K562 (cell line): ENCODE measurements around the gene FAM53A. TPM values are rescaled to one million over a fixed set of nuclear protein-coding genes. Genes with fewer than 3 reads are reported as not detected.

Experiments used
- ATAC-seq: fragments of 200-7000 bp; cut with Tn5 transposase; 3 replicates; pipeline ENCODE4 v1.9.1; 2020; ENCODE audit warnings: moderate library complexity
- BruUV-seq: library from RNA; stranded (reverse); fragments of 400-500 nt; replicated peaks from 2 replicates; lab custom pipeline; 2021; lab: Mats Ljungman, UMichigan
- CTCF ChIA-PET: fragments of 300-600 bp; formaldehyde crosslinking; extraction: SDS; loops from one replicate; lab custom pipeline; 2021; ENCODE audit warnings: low intra/inter-chr PET ratio; lab: Yijun Ruan, JAX
- POLR2A ChIA-PET: fragments of 300-600, 350-650 bp; sonication (Branson Sonifier 250); formaldehyde crosslinking; extraction: SDS; loops from one replicate; lab custom pipeline; 2021; ENCODE audit warnings: antibody characterized with exemption, inconsistent platforms; lab: Yijun Ruan, JAX
- DNase-seq, 4 experiments: peaks; one replicate each; pipeline versions ENCODE4 v3.0.0 to v3.0.0-alpha.2; 2011 to 2018; ENCODE audit warnings: low spot score in 3 of 4, mixed read lengths in 3 of 4; ENCODE audit errors: extremely low read depth in 1 of 4
- FAIRE-seq: peaks from 2 replicates; lab custom pipeline; 2011; peaks lifted over from hg19 to GRCh38; lab: Jason Lieb, UNC
- H2AFZ ChIP-seq: 2 replicates; pipeline ENCODE4 v1.6.0; 2011; ENCODE audit warnings: low read depth, low read length, control low read depth, inconsistent platforms
- H3K27ac ChIP-seq: fragments of 200-600 bp; 3 replicates; pipeline ENCODE4 v1.8.0; 2011; ENCODE audit warnings: low read depth, mild to moderate bottlenecking, control low read depth, inconsistent platforms, low read length, moderate library complexity, mixed read lengths; ENCODE audit errors: extremely low read depth
- H3K27me3 ChIP-seq, 2 experiments: fragments of 300-600 bp in 1 of 2; 2 replicates in 1 of 2; 3 replicates in 1 of 2; pipeline versions ENCODE4 v1.6.0 to v1.8.0; 2011; ENCODE audit warnings: inconsistent platforms in 2 of 2, low read length in 2 of 2, mild to moderate bottlenecking in 1 of 2, mixed read lengths in 1 of 2, moderate library complexity in 1 of 2; ENCODE audit not compliant: control insufficient read depth in 2 of 2, insufficient read depth in 2 of 2
- H3K36me3 ChIP-seq: fragments of 300-600 bp; 3 replicates; pipeline ENCODE4 v1.8.0; 2011; ENCODE audit warnings: mild to moderate bottlenecking, low read length, inconsistent platforms; ENCODE audit not compliant: control insufficient read depth, insufficient read depth
- H3K4me1 ChIP-seq, 2 experiments: fragments of 200-600 bp in 1 of 2; replicated peaks in 1 of 2; 2 replicates in 1 of 2; 3 replicates in 1 of 2; pipeline versions ENCODE4 v1.5.1 to v1.8.0; 2011; ENCODE audit warnings: inconsistent platforms in 2 of 2, low read length in 2 of 2, mild to moderate bottlenecking in 1 of 2, mixed read lengths in 1 of 2, moderate library complexity in 1 of 2; ENCODE audit not compliant: control insufficient read depth in 2 of 2, insufficient read depth in 2 of 2
- H3K4me2 ChIP-seq: 2 replicates; pipeline ENCODE4 v1.6.1; 2011; ENCODE audit warnings: low read length, control low read depth, inconsistent platforms, mixed read lengths; ENCODE audit not compliant: insufficient read depth
- H3K4me3 ChIP-seq: fragments of 200-600 bp; sonication (generic), shearing (Covaris generic); 2 replicates; pipeline ENCODE4 v1.5.1; 2016; ENCODE audit warnings: control low read depth, inconsistent platforms
- H3K79me2 ChIP-seq: fragments of 200-600 bp; 3 replicates; pipeline ENCODE4 v1.8.0; 2011; ENCODE audit warnings: low read length, inconsistent platforms; ENCODE audit not compliant: control insufficient read depth, insufficient read depth
- H3K9ac ChIP-seq, 2 experiments: 2 replicates each; pipeline versions ENCODE4 v1.6.0 to v1.6.1; 2011; ENCODE audit warnings: low read depth in 2 of 2, low read length in 2 of 2, control low read depth in 1 of 2, inconsistent platforms in 1 of 2, mild to moderate bottlenecking in 1 of 2, mixed read lengths in 1 of 2; ENCODE audit not compliant: insufficient read depth in 1 of 2
- H3K9me1 ChIP-seq: one replicate; pipeline ENCODE4 v1.6.0; 2011; ENCODE audit warnings: inconsistent platforms, mild to moderate bottlenecking, low read length, moderate library complexity; ENCODE audit not compliant: control insufficient read depth, insufficient read depth
- H3K9me3 ChIP-seq: replicated peaks from 2 replicates; pipeline ENCODE4 v1.5.1; 2011; ENCODE audit warnings: low read depth, low read length, inconsistent platforms; ENCODE audit not compliant: control insufficient read depth, insufficient read depth
- H4K20me1 ChIP-seq: replicated peaks from 2 replicates; pipeline ENCODE4 v1.6.1; 2011; ENCODE audit warnings: low read length, inconsistent platforms, mixed read lengths; ENCODE audit not compliant: control insufficient read depth, insufficient read depth
- NFATC3 ChIP-seq: fragments of 450-650 bp; IDR thresholded peaks from 2 replicates; pipeline ENCODE4 v1.6.1; 2017; ENCODE audit warnings: mild to moderate bottlenecking
- SAP30 ChIP-seq: fragments of 200-600 bp; sonication (generic); IDR thresholded peaks from 2 replicates; pipeline ENCODE4 v1.6.1; 2012; ENCODE audit warnings: borderline replicate concordance, low read depth, mild to moderate bottlenecking, moderate library complexity, low read length, control low read depth, inconsistent platforms; ENCODE audit not compliant: insufficient read depth, poor library complexity, severe bottlenecking
- TAL1 ChIP-seq: fragments of 450-650 bp; IDR thresholded peaks from 2 replicates; pipeline ENCODE4 v1.6.1; 2016; ENCODE audit warnings: mild to moderate bottlenecking
- WGBS: fragments of 100-300 bp; shearing (Covaris generic); methylation state at CpG from one replicate; pipeline ENCODE4 v1.1.6; 2016; ENCODE audit warnings: low coverage, mixed read lengths; ENCODE audit not compliant: insufficient coverage; ENCODE audit errors: missing lambda C conversion rate; 5-methylcytosine and 5-hydroxymethylcytosine counted together
- in situ Hi-C: fragments of 300-500 bp; cut with MboI; formaldehyde crosslinking; loops from 4 replicates; pipeline ENCODE4 v1.15.0; 2018; ENCODE audit warnings: inconsistent platforms, mixed read lengths
- intact Hi-C: fragments of 100-400 bp; cut with micrococcal nuclease; formaldehyde crosslinking; loops from 2 replicates; pipeline ENCODE4 v1.14.2; 2022
- polyA plus RNA-seq, 8 experiments: library from polyadenylated mRNA; depleted of rRNA in 4 of 8; stranded (reverse) in 5 of 8; unstranded in 3 of 8; fragments of >200 nt; fragmentation: Nextera tagmentation in 2 of 8; fragmentation: Illumina TruSeq in 1 of 8; extraction: Ambion mirVana in 2 of 8; extraction: Trizol in 1 of 8; gene quantifications; 2 replicates each; pipeline versions ENCODE4 v1.2.1 to v1.2.3, GENCODE V29; 2011 to 2014; ENCODE audit warnings: inconsistent platforms in 1 of 8, missing spikeins in 1 of 8
- total RNA-seq, 7 experiments: library from RNA; depleted of rRNA in 6 of 7; stranded (reverse); fragments of >200 nt in 6 of 7; fragmentation: Illumina TruSeq in 2 of 7; extraction: Trizol in 2 of 7; gene quantifications; 2 replicates each; pipeline versions ENCODE4 v1.2.1 to v1.2.3, GENCODE V29; 2011 to 2021; ENCODE audit warnings: low replicate concordance in 1 of 7
- TF ChIP-seq, protein P1 (sequence below): fragments of 450-650 bp; formaldehyde crosslinking; IDR thresholded peaks from 2 replicates; pipeline ENCODE4 v1.4.0; 2020; ENCODE audit warnings: mild to moderate bottlenecking, moderate library complexity
- TF ChIP-seq, protein P2 (sequence below): fragments of 200-800 bp; sonication (Bioruptor generic); IDR thresholded peaks from 2 replicates; pipeline ENCODE4 v1.6.1; 2016; ENCODE audit warnings: missing genetic modification characterization, missing compliant biosample characterization
- TF ChIP-seq, protein P3 (sequence below): fragments of 450-650 bp; IDR thresholded peaks from 2 replicates; pipeline ENCODE4 v1.6.1; 2016; ENCODE audit warnings: low read depth

FAM53A gene
- total and polyA plus RNA-seq, 9 of the 15 experiments (the other 6 are each of a cell fraction or from before 2014, with no cell fraction given), result 0.53 to 2.7 (median 1.4) TPM; not detected in 2

DNA sequence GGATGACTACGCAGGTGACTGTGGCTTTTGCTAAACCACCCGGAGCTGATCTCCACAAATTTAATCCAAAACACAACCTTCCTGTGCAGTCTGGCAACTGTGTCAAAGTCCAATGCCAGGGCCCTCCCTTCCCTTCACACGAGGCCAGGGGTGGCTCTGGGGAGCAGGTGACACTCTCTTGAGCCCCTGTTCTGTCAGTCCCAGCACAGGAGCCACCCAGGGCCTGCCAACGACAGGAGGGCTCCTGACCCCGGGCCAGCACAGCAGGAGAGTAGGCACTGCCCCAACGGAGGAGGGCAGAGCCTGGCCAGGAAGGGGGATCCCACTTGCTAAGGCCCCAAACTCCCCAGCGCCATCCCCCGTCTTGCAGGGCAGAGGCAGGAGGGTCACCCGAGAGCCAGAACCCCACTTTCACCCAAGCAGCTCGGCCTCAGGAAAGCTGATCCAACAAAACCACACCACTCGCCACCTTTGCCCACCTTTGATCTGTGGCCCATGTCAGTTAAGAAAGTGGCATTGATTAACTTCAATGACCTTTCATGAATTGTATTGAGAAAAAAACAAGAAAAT lies 44.7 kb downstream of the FAM53A start:
- ATAC-seq (no peak), FAIRE-seq (no peak), DNase-seq (no peak)
- H3K27ac ChIP-seq, result no peak overlapping the region
- H3K9me3 ChIP-seq, result no peaks in the 10 kb centered on the region
- 0 out of 4 replicates have a peak overlapping the region, but pooled peaks of 1 of the 2 experiments have one; percentile 52 for H3K9ac ChIP-seq
- no peak overlapping the region for H3K4me3 ChIP-seq
- POLR2A ChIA-PET, result interaction anchor here (0.6 kb wide), 1 partner anchor 23 kb away, joined by 3 read pairs; no protein-coding TSS in a partner anchor
- 12% methylated on average over 11 of the region's 11 CpGs for WGBS
- H3K36me3 ChIP-seq, result no peaks in the 10 kb centered on the region
- H4K20me1 ChIP-seq, result no peaks in the 10 kb centered on the region
- peaks cover 0 to 54% of the 10 kb centered on the region in 2 experiments; a peak in 2 of 5 replicates for H3K4me1 ChIP-seq
- in situ Hi-C loops, result no loop called here
- H3K9me1 ChIP-seq, result no peaks in the 10 kb centered on the region
- H3K27me3 ChIP-seq, result peaks cover 18 to 63% of the 10 kb centered on the region in 2 experiments
- H2AFZ ChIP-seq, result no peak overlapping the region
- no peaks in the 10 kb centered on the region for H3K79me2 ChIP-seq
- BruUV-seq, result no TSS peak
- intact Hi-C loops, result no loop called here
- H3K4me2 ChIP-seq, result no peak overlapping the region
- CTCF ChIA-PET, result no interaction called here
- TF ChIP-seq, protein P1, sequence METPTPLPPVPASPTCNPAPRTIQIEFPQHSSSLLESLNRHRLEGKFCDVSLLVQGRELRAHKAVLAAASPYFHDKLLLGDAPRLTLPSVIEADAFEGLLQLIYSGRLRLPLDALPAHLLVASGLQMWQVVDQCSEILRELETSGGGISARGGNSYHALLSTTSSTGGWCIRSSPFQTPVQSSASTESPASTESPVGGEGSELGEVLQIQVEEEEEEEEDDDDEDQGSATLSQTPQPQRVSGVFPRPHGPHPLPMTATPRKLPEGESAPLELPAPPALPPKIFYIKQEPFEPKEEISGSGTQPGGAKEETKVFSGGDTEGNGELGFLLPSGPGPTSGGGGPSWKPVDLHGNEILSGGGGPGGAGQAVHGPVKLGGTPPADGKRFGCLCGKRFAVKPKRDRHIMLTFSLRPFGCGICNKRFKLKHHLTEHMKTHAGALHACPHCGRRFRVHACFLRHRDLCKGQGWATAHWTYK (CRISPR knock-in tag), result no peak
- TF ChIP-seq, protein P2, sequence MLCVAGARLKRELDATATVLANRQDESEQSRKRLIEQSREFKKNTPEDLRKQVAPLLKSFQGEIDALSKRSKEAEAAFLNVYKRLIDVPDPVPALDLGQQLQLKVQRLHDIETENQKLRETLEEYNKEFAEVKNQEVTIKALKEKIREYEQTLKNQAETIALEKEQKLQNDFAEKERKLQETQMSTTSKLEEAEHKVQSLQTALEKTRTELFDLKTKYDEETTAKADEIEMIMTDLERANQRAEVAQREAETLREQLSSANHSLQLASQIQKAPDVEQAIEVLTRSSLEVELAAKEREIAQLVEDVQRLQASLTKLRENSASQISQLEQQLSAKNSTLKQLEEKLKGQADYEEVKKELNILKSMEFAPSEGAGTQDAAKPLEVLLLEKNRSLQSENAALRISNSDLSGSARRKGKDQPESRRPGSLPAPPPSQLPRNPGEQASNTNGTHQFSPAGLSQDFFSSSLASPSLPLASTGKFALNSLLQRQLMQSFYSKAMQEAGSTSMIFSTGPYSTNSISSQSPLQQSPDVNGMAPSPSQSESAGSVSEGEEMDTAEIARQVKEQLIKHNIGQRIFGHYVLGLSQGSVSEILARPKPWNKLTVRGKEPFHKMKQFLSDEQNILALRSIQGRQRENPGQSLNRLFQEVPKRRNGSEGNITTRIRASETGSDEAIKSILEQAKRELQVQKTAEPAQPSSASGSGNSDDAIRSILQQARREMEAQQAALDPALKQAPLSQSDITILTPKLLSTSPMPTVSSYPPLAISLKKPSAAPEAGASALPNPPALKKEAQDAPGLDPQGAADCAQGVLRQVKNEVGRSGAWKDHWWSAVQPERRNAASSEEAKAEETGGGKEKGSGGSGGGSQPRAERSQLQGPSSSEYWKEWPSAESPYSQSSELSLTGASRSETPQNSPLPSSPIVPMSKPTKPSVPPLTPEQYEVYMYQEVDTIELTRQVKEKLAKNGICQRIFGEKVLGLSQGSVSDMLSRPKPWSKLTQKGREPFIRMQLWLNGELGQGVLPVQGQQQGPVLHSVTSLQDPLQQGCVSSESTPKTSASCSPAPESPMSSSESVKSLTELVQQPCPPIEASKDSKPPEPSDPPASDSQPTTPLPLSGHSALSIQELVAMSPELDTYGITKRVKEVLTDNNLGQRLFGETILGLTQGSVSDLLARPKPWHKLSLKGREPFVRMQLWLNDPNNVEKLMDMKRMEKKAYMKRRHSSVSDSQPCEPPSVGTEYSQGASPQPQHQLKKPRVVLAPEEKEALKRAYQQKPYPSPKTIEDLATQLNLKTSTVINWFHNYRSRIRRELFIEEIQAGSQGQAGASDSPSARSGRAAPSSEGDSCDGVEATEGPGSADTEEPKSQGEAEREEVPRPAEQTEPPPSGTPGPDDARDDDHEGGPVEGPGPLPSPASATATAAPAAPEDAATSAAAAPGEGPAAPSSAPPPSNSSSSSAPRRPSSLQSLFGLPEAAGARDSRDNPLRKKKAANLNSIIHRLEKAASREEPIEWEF (CRISPR knock-in tag), result no peak
- TF ChIP-seq SAP30 (no peak), NFATC3 (no peak), TAL1 (no peak)
- TF ChIP-seq, protein P3, sequence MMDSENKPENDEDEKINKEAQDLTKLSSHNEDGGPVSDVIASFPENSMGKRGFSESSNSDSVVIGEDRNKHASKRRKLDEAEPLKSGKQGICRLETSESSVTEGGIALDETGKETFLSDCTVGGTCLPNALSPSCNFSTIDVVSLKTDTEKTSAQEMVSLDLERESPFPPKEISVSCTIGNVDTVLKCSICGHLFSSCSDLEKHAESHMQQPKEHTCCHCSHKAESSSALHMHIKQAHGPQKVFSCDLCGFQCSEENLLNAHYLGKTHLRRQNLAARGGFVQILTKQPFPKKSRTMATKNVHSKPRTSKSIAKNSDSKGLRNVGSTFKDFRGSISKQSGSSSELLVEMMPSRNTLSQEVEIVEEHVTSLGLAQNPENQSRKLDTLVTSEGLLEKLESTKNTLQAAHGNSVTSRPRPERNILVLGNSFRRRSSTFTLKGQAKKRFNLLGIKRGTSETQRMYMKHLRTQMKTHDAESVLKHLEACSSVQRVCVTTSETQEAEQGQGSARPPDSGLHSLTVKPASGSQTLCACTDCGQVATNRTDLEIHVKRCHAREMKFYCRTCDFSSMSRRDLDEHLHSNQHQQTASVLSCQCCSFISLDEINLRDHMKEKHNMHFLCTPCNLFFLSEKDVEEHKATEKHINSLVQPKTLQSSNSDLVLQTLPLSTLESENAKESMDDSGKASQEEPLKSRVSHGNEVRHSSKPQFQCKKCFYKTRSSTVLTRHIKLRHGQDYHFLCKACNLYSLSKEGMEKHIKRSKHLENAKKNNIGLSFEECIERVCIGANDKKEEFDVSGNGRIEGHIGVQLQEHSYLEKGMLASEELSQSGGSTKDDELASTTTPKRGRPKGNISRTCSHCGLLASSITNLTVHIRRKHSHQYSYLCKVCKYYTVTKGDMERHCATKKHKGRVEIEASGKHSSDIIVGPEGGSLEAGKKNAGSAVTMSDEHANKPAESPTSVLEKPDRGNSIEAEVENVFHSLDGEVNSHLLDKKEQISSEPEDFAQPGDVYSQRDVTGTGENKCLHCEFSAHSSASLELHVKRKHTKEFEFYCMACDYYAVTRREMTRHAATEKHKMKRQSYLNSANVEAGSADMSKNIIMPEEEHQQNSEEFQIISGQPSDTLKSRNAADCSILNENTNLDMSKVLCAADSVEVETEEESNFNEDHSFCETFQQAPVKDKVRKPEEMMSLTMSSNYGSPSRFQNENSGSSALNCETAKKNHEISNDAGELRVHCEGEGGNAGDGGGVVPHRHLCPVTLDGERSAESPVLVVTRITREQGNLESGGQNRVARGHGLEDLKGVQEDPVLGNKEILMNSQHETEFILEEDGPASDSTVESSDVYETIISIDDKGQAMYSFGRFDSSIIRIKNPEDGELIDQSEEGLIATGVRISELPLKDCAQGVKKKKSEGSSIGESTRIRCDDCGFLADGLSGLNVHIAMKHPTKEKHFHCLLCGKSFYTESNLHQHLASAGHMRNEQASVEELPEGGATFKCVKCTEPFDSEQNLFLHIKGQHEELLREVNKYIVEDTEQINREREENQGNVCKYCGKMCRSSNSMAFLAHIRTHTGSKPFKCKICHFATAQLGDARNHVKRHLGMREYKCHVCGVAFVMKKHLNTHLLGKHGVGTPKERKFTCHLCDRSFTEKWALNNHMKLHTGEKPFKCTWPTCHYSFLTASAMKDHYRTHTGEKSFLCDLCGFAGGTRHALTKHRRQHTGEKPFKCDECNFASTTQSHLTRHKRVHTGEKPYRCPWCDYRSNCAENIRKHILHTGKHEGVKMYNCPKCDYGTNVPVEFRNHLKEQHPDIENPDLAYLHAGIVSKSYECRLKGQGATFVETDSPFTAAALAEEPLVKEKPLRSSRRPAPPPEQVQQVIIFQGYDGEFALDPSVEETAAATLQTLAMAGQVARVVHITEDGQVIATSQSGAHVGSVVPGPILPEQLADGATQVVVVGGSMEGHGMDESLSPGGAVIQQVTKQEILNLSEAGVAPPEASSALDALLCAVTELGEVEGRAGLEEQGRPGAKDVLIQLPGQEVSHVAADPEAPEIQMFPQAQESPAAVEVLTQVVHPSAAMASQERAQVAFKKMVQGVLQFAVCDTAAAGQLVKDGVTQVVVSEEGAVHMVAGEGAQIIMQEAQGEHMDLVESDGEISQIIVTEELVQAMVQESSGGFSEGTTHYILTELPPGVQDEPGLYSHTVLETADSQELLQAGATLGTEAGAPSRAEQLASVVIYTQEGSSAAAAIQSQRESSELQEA, result no peak
